C4-2B (cell line): ENCODE data around the gene AP1S3.

ENCODE experiments used
- H3K27ac ChIP-seq: fragments of 450-650 bp; 2 replicates; pipeline ENCODE4 v1.5.1; 2017
- CTCF ChIP-seq: fragments of 450-650 bp; conservative IDR thresholded peaks from 2 replicates; pipeline ENCODE4 v1.5.1; 2017; ENCODE audit warnings: mild to moderate bottlenecking
- ZFX ChIP-seq: fragments of 450-650 bp; IDR thresholded peaks from 2 replicates; pipeline ENCODE4 v1.6.1; 2017

Gene AP1S3

GRCh38 chr2:223711596-223712326 is 125.6 kb downstream of the AP1S3 start:
- TF ChIP-seq CTCF (no peak), ZFX (no peak)
- no peak overlapping the region for H3K27ac ChIP-seq
